GM12878 (cell line): Measurements from ENCODE around the gene GRAMD2B.

ENCODE experiments used
- BRCA1 ChIP-seq: IDR thresholded peaks from 2 replicates; pipeline ENCODE4 v1.6.1; 2011; ENCODE audit warnings: low read depth, low read length, improper control_type of control experiment
- CBFB ChIP-seq: IDR thresholded peaks from 2 replicates; pipeline ENCODE4 v1.6.1; 2016; ENCODE audit warnings: antibody characterized with exemption, low read depth
- CREB1 ChIP-seq: IDR thresholded peaks from 2 replicates; pipeline ENCODE4 v1.6.1; 2012; ENCODE audit warnings: low read depth, mild to moderate bottlenecking, inconsistent platforms
- EGR1 ChIP-seq, 2 experiments: IDR thresholded peaks; 1 replicate in 1 of 2; 2 replicates in 1 of 2; pipeline ENCODE4 v1.6.1; 2011 to 2012; ENCODE audit warnings: low read depth in 2 of 2, low read length in 2 of 2, borderline replicate concordance in 1 of 2, mild to moderate bottlenecking in 1 of 2, moderate library complexity in 1 of 2
- FOXM1 ChIP-seq: IDR thresholded peaks from 2 replicates; pipeline ENCODE4 v1.6.1; 2012; ENCODE audit warnings: low read depth, mild to moderate bottlenecking, inconsistent platforms, low read length, moderate library complexity
- GABPA ChIP-seq: IDR thresholded peaks from 2 replicates; pipeline ENCODE4 v1.6.1; 2014; ENCODE audit warnings: antibody characterized with exemption, low read depth, mild to moderate bottlenecking, inconsistent platforms
- JUNB ChIP-seq: IDR thresholded peaks from 2 replicates; pipeline ENCODE4 v1.6.1; 2016; ENCODE audit warnings: antibody characterized with exemption, mild to moderate bottlenecking
- POLR2A ChIP-seq: IDR thresholded peaks from 2 replicates; pipeline ENCODE4 v1.6.1; 2011; ENCODE audit warnings: low read depth, mild to moderate bottlenecking, low read length
- RAD21 ChIP-seq: IDR thresholded peaks from 2 replicates; pipeline ENCODE4 v1.6.1; 2011; ENCODE audit warnings: mild to moderate bottlenecking, low read depth, low read length, moderate library complexity; ENCODE audit not compliant: insufficient read depth
- RUNX3 ChIP-seq: IDR thresholded peaks from 2 replicates; pipeline ENCODE4 v1.6.1; 2012; ENCODE audit warnings: low read length, inconsistent platforms
- SIN3A ChIP-seq: IDR thresholded peaks from 2 replicates; pipeline ENCODE4 v1.6.1; 2012; ENCODE audit warnings: low read depth, low read length, improper control_type of control experiment
- STAT3 ChIP-seq: IDR thresholded peaks from 2 replicates; pipeline ENCODE4 v1.6.1; 2011; ENCODE audit warnings: low read depth, low read length, improper control_type of control experiment
- TCF12 ChIP-seq: IDR thresholded peaks from 2 replicates; pipeline ENCODE4 v1.6.1; 2011; ENCODE audit warnings: low read depth, mild to moderate bottlenecking, low read length
- TF ChIP-seq, protein P1 (sequence below), 3 experiments: IDR thresholded peaks in 2 of 3; conservative IDR thresholded peaks in 1 of 3; 2 replicates each; pipeline ENCODE4 v1.5.1; 2011; ENCODE audit warnings: low read depth in 3 of 3, low read length in 3 of 3, mild to moderate bottlenecking in 3 of 3, control low read depth in 2 of 3, moderate library complexity in 2 of 3, inconsistent platforms in 1 of 3, mixed read lengths in 1 of 3; ENCODE audit not compliant: control insufficient read depth in 2 of 3, insufficient read depth in 1 of 3; ENCODE audit errors: extremely low read depth in 1 of 3

- no peak for TF ChIP-seq FOXM1
- no peak for TF ChIP-seq JUNB
- no peak for TF ChIP-seq GABPA
- no peak for TF ChIP-seq CREB1
- no peak for TF ChIP-seq RAD21
- no peak for TF ChIP-seq EGR1 (IDR thresholded peaks at IDR 0.05; ENCODE audit: borderline replicate concordance in 1 of 2, low read depth in 2 of 2, low read length in 2 of 2)
- no peak for TF ChIP-seq STAT3
- TF ChIP-seq SIN3A = no peak
- TF ChIP-seq, protein P1, sequence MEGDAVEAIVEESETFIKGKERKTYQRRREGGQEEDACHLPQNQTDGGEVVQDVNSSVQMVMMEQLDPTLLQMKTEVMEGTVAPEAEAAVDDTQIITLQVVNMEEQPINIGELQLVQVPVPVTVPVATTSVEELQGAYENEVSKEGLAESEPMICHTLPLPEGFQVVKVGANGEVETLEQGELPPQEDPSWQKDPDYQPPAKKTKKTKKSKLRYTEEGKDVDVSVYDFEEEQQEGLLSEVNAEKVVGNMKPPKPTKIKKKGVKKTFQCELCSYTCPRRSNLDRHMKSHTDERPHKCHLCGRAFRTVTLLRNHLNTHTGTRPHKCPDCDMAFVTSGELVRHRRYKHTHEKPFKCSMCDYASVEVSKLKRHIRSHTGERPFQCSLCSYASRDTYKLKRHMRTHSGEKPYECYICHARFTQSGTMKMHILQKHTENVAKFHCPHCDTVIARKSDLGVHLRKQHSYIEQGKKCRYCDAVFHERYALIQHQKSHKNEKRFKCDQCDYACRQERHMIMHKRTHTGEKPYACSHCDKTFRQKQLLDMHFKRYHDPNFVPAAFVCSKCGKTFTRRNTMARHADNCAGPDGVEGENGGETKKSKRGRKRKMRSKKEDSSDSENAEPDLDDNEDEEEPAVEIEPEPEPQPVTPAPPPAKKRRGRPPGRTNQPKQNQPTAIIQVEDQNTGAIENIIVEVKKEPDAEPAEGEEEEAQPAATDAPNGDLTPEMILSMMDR (IDR thresholded peaks at IDR 0.05 in 2 of 3, conservative IDR thresholded peaks at IDR 0.05 in 1 of 3; ENCODE audit: control insufficient read depth in 2 of 3, extremely low read depth in 1 of 3, insufficient read depth in 1 of 3, low read depth in 3 of 3, low read length in 3 of 3) = no peak
- TF ChIP-seq TCF12 = no peak
- no peak for TF ChIP-seq RUNX3
- TF ChIP-seq CBFB = no peak
- no peak for TF ChIP-seq BRCA1
- TF ChIP-seq POLR2A = no peak
Measured at GRCh38 chr5:126514131-126514557, 90.9 kb downstream of the GRAMD2B start.
